HG03558 (cell line): Measurements from ENCODE around the gene CD160.
"Not testable (repeated sequence)": the region's sequence is repeated elsewhere in the genome, so short reads cannot be mapped to it uniquely, and the experiment has no call there.

Experiments used
- ATAC-seq: cut with Tn5 transposase; IDR thresholded peaks from one replicate; pipeline ENCODE4 v1.9.1; 2021; ENCODE audit warnings: moderate number of reproducible peaks; ENCODE audit not compliant: unreplicated experiment; ENCODE audit errors: extremely low read depth

Gene CD160

DNA sequence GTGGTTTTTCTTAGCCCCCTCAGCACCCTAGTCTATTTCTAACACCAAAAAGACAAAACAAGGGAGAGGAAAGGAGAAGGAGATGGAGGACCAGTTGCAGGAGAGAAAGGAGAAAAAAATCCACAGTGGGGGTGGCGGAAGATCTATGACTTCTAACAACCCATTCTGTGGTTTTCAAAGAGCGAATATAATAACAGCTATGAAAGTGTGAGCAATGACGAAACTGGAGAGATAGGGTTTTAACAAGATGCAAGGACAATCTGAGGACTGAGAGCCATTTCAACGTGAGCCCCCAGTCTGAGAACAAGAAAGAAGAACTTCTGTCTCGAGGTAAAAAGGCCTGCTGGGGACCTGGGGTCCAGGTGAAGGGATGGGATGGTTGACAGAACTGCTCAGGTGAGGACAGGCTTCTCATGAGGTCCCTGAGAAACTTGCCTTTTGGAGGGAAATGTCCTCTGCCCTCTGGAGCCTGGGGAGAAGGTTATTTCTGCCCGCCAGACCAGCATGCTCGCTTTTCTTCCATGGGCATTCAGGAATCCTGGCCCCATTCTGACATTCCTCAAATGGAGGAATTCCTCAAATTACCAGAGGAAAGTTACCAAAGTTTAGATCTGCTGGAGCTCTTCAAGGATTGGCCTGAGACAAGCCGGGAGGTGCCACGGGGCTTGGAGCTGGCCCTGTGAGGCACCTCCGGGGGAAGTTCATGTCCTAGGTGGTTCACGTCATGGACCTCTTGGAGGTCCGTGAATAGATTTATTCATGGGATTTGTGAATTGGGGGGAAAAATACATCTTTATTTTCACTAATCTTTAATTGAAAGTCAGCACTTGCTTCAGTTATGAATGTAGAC, at the start of gene CD160:
CD160 (plus strand) TSS at position 270 of the 850 bp plus-strand sequence. CDS start 8,829 bp downstream, outside the sequence.
- no peak for ATAC-seq

GRCh38 chr1:145670995-145671745, 48.1 kb upstream of the CD160 start:
- not testable (repeated sequence) for ATAC-seq

DNA sequence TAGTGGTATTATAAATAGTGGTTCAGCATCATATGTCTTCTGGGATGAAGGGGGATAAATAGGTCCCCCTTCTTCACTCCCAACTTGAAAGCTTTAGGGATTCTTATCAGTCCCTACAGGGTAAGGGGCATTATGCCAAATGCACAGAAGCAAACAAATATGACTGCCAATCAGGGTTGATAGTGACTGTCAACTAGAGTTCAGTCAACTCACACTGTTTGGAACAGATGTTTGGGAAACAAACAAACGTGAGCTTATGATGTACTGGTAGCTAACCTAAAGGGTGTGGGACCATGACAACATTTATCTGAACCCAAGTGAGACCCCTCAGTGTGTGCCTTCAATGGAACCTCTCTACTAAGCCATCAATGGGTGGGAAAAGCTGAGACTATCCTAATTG, 46.1 kb upstream of the CD160 start:
- ATAC-seq = not testable (repeated sequence)

DNA sequence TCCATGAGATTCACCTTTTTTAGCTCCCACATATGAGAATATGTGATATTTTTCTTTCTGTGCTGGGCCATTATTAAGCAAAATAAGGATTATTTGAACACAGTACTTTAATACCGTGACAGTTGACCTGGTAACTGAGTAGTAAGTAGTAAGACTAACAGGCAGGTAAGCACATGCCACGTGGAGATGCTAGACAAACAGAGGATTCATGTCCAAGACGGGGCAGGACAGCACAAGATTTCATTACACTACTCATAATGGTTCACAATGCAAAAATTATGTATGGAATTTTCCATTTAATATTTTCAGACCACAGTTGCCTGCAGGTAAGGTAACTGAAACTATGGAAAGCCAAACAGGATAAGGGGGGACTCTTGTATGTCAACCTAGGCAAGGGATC, 34.4 kb upstream of the CD160 start:
- not testable (repeated sequence) for ATAC-seq

- not testable (repeated sequence) for ATAC-seq
These were observed 33.2 kb upstream of the CD160 start for GRCh38 chr1:145686078-145686477.

- no peak for ATAC-seq
These were observed 31.0 kb upstream of the CD160 start for GRCh38 chr1:145688328-145688727.

DNA sequence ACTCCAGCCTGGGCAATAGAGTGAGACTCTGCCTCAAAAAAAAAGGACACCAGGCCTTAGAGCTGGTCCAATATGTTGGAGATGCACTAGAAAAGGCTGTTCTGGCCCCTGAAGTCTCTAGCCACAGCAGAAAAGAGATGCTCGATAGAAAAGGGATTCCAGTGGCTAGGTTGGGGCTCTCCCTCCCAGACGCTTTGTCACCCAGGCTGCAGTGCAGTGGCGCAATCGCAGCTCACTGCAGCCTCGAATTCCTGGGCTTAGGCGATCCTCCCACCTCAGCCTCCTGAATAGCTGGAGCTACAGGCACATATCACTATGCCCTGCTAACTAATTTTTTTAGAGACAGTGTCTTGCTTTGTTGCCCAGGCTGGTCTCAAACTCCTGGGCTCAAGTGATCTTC, 30.4 kb upstream of the CD160 start:
- no peak for ATAC-seq

DNA sequence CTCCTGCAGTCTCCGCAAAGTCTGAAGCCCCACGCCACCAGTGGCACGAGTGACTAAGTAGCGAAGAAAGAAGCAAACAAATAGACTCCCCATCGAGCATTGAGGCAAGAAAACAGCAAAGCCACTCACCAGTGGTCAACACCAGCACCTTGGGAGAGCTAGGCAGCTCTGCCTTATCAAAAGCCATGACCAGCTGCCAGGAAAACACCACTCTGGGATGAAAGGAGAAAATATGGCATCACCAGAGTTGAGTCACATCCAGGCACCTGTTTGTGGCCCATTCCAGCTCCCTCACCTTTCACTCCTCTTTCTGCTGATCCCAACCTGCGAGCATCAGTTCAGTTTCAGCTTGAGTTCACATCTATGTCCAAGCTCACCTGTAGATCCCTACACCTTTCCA, 29.4 kb upstream of the CD160 start:
- no peak for ATAC-seq

DNA sequence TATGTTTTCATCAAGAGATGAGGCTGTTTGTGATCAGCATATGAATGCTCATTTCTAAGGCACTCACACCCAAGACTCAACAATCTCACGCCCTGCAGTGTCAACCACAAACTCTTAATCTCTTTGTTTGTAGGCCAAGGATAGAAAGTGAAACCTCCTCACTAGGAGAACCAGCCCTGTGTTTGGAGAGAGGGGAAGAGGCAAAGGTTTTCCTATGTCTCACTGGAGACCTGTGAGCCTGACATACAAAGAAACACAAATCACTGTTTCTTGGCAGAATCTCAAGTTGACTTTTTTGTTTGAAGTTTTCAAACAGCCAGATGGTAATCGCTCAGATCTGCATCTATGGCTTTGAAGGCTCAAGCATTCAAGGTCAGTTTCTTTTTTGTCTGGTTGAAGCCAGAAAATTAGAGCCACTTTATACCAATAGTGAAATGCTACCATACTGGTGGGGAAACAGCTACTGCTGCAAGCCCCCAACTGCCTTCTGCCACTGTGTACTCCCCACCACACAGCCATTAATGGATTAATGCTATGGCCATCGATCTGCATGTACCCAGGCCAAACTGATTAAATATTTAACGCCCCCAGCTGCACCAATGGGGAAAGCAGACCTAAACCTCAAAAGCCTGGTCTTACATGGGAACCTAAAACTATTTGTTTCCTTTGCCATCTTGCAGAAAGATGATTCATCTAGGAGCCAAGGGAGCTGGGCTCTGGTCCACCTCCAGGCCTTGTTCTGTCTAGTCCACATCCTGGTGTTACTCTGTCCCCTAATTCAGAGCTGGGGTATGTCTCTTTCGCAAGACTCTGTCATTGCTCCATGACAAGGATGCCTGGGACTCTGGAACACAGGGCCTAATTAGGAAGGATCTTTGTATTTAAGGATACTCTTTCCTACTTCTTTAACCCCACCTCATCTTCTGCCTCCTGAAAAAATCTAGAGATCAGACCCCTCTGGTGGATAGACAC, 28.4 kb upstream of the CD160 start:
- no peak for ATAC-seq

- ATAC-seq = no peak
These were observed 26.4 kb upstream of the CD160 start for GRCh38 chr1:145692785-145693443.

- no peak for ATAC-seq
These were observed 23.3 kb upstream of the CD160 start for GRCh38 chr1:145695821-145696629.

DNA sequence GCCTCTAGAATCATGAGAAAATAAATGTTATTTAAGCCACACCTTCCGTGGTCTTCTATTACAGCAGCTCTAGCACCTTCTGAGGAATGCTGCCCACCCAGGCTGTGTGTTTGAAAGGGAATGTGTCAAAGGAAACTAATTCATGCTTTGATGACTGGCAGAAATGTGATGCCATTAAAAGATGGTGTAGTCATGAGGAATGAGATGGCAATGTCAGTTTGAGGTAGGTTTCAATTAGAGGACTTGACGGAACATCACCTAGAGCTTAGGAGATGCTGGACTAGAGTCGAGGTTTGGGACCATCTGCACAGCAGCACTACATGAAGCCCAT, 22.7 kb upstream of the CD160 start:
- ATAC-seq = no peak

DNA sequence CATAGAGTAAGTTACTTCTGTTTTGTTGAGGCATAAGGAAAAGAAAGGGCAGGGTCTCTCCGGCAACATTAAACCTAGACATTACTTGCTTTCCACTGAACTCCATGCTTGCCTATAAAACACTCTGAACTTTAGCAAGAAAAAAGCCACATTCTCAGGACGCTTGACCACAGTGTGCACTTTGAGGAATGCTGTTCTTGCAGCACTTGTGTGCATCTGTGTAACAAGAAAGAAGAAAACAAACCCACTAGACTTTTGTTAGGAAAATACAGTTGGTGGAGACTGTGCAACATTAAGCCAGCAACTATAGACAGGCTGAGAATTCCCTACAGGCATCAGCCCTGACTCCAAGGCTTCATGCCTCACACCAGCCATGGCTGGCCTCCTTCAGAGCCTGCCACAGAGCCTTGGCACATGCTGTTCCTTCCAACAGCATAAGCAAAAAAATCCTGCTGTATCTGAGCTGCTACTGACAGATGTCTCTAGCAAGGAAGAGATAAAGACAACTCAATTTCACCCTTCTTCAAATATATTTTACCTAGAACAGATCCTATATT, 17.9 kb upstream of the CD160 start:
- no peak for ATAC-seq

DNA sequence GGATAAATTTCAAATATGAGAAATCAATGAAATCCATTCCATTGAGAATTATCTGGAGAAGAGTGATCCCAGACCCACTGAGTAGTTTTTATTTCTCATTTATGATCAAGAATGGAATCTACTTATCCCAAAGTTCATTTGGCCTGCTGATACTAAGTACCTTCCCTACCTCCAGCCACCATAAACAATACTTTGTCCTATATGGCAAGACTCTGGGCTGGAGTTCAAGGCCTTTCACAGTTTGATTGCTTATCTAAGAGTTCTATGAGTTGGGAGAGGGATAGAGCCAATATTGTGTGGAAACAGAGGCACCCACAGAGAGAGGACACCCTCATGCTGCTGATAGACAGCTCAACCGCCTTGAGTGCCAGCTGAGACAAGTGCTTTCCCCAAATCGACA, 17.2 kb upstream of the CD160 start:
- ATAC-seq = no peak

DNA sequence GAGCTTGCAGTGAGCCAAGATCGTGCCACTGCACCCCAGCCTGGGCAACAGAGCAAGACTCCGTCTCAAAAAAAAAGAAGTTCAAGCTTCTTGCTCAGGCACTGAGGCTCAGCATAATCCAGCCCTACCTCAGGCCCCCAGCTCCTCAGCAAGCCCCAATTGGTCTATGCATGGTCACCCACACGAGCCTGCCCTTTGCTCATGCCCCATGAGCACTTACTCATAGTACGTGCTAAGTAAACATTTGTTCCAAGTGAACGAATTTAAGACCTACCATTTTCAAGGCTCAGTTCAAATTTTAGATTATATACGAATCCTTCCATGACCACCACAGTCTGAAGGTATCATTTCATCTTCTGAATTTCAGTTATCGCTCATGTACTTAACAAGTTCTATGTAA, 16.5 kb upstream of the CD160 start:
- ATAC-seq = no peak

DNA sequence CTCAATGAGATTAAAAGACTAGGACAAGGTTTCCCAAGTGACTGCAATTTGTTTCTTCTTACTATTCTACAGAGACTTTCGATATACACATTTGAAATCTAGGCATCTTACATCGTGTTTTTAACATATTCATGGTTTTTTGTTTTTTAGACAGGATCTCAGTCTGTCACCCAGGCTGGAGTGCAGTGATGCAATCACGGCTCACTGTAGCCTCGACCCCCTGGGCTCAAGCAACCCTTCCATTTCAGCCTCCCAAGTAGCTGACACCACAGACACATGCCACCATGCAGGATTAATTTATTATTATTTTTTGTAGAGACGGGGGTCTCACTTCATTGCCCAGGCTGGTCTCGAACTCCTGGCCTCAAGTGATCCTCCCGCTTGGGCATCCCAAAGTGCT, 13.7 kb upstream of the CD160 start:
- ATAC-seq = no peak

GRCh38 chr1:145706086-145706664, 13.1 kb upstream of the CD160 start:
- no peak for ATAC-seq

GRCh38 chr1:145707183-145707867, 12.0 kb upstream of the CD160 start, which contains the start of gene PDZK1:
Gene PDZK1, minus strand, starts transcription at chr1:145707368. Its CDS starts 19,347 bp downstream, at chr1:145688021.
- ATAC-seq = no peak
